RWPE2 (cell line): ENCODE data around the gene ZSCAN9.
A peak's percentile ranks its signal among the peaks of the same experiment; 100 is the strongest.

ENCODE experiments used
- ATAC-seq: fragments of 200-7000 bp; cut with Tn5 transposase; 3 replicates; pipeline ENCODE4 v1.9.1; 2021; ENCODE audit warnings: low read depth
- DNase-seq: peaks from one replicate; pipeline ENCODE4 v3.0.0-alpha.2; 2020; ENCODE audit warnings: low spot score
- H3K27ac ChIP-seq: fragments of 450-650 bp; 2 replicates; pipeline ENCODE4 v1.5.1; 2017; ENCODE audit warnings: mild to moderate bottlenecking; ENCODE audit not compliant: poor library complexity, severe bottlenecking
- H3K27me3 ChIP-seq: fragments of 250-450 bp; sonication (Bioruptor Pico); 2 replicates; pipeline ENCODE4 v1.5.1; 2021; ENCODE audit warnings: mild to moderate bottlenecking, moderate library complexity; ENCODE audit not compliant: insufficient read depth, poor library complexity, severe bottlenecking
- H3K36me3 ChIP-seq: fragments of 250-450 bp; sonication (Bioruptor Pico); 2 replicates; pipeline ENCODE4 v1.5.1; 2020; ENCODE audit warnings: low read depth, mild to moderate bottlenecking, moderate library complexity
- H3K4me1 ChIP-seq: fragments of 250-450 bp; sonication (Bioruptor Pico); 2 replicates; pipeline ENCODE4 v1.5.1; 2021; ENCODE audit warnings: mild to moderate bottlenecking, moderate library complexity; ENCODE audit not compliant: insufficient read depth, poor library complexity, severe bottlenecking
- H3K4me3 ChIP-seq: fragments of 250-450 bp; sonication (Bioruptor Pico); 2 replicates; pipeline ENCODE4 v1.5.1; 2021; ENCODE audit warnings: mild to moderate bottlenecking, moderate library complexity; ENCODE audit not compliant: severe bottlenecking
- H3K9me3 ChIP-seq: fragments of 250-450 bp; sonication (Bioruptor Pico); 2 replicates; pipeline ENCODE4 v1.5.1; 2021; ENCODE audit warnings: mild to moderate bottlenecking, moderate library complexity; ENCODE audit not compliant: severe bottlenecking
- CTCF ChIP-seq: fragments of 450-650 bp; IDR thresholded peaks from one replicate; pipeline ENCODE4 v1.5.1; 2017; ENCODE audit warnings: mild to moderate bottlenecking, moderate library complexity; ENCODE audit not compliant: poor library complexity, severe bottlenecking

Gene ZSCAN9

DNA sequence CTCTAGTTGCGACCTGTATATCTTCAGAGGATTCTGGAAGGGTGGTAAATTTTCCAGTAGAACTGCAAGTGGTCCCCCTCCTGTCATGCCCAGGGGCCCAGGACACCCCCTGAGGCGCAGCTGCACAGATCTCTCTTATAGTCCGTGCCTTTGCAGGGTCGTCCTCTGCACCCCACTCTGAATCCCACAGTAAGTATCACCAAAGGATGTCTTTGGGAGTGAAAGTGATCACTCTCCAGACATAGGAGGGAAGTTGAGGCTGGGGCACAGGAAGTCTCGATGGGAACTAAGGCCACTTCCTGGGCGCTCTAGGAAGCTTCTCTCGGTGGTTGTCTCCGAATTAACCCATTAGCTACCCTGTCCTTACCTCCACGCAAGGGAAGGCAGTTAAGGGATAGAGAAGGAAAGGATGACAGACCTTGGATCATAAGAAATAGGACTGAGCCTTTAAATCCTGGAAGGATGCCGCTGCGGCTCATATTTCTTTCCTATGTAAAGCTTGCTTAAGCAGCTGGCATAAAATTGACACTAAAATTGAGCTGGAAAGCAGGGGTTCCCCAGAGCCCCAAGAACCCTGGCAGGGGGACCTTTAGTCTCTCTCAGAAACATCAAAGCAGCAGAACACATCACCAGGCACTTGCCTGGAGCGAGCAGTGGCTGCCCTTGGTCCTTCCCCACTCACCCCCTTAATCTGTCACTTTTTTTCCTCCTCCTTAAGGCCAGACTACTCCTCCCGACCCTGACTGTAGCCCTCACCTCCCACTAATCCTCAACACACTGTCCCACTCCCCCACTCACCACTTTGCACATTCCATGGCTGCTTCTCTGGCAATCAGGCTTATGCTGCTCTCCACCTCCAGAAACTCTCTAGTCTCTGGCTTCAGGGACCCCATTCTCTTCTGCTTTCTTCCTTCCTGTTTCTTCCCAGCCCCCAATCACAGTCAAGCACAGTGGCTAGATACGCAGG lies 27.2 kb downstream of the ZSCAN9 start, which contains the start of gene ZKSCAN4:
Gene ZKSCAN4, minus strand, starts transcription at position 261 of the 967 bp plus-strand sequence. CDS start 289 bp downstream, outside the sequence.
- TF ChIP-seq CTCF, result no peak
- H3K9me3 ChIP-seq, result no peaks in the 10 kb centered on the region
- no peaks in the 10 kb centered on the region for H3K27me3 ChIP-seq
- peak within 1 kb of the TSS; percentile 68 for H3K4me3 ChIP-seq
- DNase-seq, result peak; percentile 64
- ATAC-seq, result peak; percentile 96
- H3K27ac ChIP-seq, result peak within 1 kb of the TSS; percentile 25
- peaks cover 20% of the 10 kb centered on the region for H3K36me3 ChIP-seq
- H3K4me1 ChIP-seq, result peaks cover 12% of the 10 kb centered on the region

DNA sequence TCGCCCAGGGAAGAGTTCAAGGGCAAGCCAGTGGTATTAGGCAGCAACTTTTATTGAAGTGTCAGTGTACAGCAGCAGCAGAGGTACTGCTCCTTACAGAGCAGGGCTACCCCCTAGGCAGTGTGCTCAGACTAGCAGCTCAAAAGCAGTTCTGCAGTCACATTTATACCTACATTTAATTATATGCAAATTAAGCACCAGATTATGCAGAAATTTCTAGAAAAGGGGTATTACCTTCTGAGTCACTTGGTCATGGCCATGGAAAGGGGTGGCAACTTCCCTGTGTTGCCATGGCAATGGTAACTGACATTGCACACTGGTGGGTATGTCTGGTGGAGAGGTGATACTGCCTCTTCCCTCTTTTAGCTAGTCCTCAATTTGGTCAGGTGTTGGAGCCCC lies 29.0 kb downstream of the ZSCAN9 start:
- no peak overlapping the region for H3K4me3 ChIP-seq
- peaks cover 16% of the 10 kb centered on the region for H3K36me3 ChIP-seq
- ATAC-seq (no peak), DNase-seq (no peak)
- no peaks in the 10 kb centered on the region for H3K27me3 ChIP-seq
- TF ChIP-seq CTCF, result no peak
- H3K27ac ChIP-seq, result no peak overlapping the region
- peaks cover 12% of the 10 kb centered on the region for H3K4me1 ChIP-seq
- H3K9me3 ChIP-seq, result no peaks in the 10 kb centered on the region

DNA sequence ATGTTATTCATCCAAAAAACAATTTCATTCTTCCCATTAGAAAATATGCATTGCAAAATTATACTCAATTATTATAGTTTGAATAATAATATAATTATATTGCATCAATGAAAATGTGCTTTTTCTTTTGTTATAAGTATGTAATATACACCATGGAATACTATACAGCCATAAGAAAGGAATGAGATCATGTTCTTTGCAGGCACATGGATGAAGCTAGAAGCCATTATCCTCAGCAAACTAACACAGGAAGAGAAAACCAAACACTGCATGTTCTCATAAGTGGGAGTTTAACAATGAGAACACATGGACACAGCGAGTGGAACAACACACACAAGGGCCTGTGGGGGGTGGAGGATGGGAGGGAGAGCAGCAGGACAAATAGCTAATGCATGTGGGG lies 32.0 kb downstream of the ZSCAN9 start:
- Histone ChIP-seq H3K4me3 (no peak overlapping the region), H3K9me3 (no peaks in the 10 kb centered on the region), H3K27ac (no peak overlapping the region), H3K36me3 (no peaks in the 10 kb centered on the region), H3K27me3 (no peaks in the 10 kb centered on the region), H3K4me1 (peaks cover 5% of the 10 kb centered on the region)
- no peak for DNase-seq
- ATAC-seq, result no peak
- TF ChIP-seq CTCF, result no peak

GRCh38 chr6:28258877-28259777 lies 34.1 kb downstream of the ZSCAN9 start, which contains the start of gene NKAPL:
TSS of gene NKAPL (plus strand) at chr6:28259297. CDS start at chr6:28259372, 75 bp downstream.
- no peak for TF ChIP-seq CTCF
- ATAC-seq (no peak), DNase-seq (no peak)
- no peaks in the 10 kb centered on the region for H3K36me3 ChIP-seq
- no peaks in the 10 kb centered on the region for H3K4me1 ChIP-seq
- H3K4me3 ChIP-seq, result no peak within 1 kb of the TSS
- H3K9me3 ChIP-seq, result no peaks in the 10 kb centered on the region
- no peaks in the 10 kb centered on the region for H3K27me3 ChIP-seq
- H3K27ac ChIP-seq, result no peak within 1 kb of the TSS
